NB4 (cell line): ENCODE measurements around the gene CREBBP.

ENCODE experiments used
- DNase-seq: peaks from one replicate; pipeline ENCODE4 v3.0.0; 2010; ENCODE audit warnings: low read depth
- H3K4me3 ChIP-seq: one replicate; pipeline ENCODE4 v1.5.1; 2011; ENCODE audit warnings: mild to moderate bottlenecking, low read depth, low read length, moderate library complexity
- CTCF ChIP-seq: IDR thresholded peaks from one replicate; pipeline ENCODE4 v1.5.1; 2012; ENCODE audit warnings: low read depth, low read length
- MAX ChIP-seq: IDR thresholded peaks from 2 replicates; pipeline ENCODE4 v1.6.1; 2011; ENCODE audit warnings: low read depth, low read length
- MYC ChIP-seq: IDR thresholded peaks from 2 replicates; pipeline ENCODE4 v1.6.1; 2011; ENCODE audit warnings: low read depth, low read length
- POLR2A ChIP-seq: IDR thresholded peaks from 2 replicates; pipeline ENCODE4 v1.6.1; 2011; ENCODE audit warnings: mild to moderate bottlenecking; ENCODE audit not compliant: insufficient read length; ENCODE audit errors: extremely low read depth

The CREBBP gene

GRCh38 chr16:3735541-3735940 lies 145.0 kb downstream of the CREBBP start:
- TF ChIP-seq MAX (no peak), POLR2A (no peak), CTCF (no peak), MYC (no peak)
- DNase-seq: no peak
- no peak overlapping the region for H3K4me3 ChIP-seq

GRCh38 chr16:3734758-3735221 lies 145.7 kb downstream of the CREBBP start:
- TF ChIP-seq CTCF (no peak), MYC (no peak), POLR2A (no peak), MAX (no peak)
- H3K4me3 ChIP-seq: no peak overlapping the region
- no peak for DNase-seq

- no peak for DNase-seq
- no peak overlapping the region for H3K4me3 ChIP-seq
- TF ChIP-seq CTCF (no peak), MAX (no peak), POLR2A (no peak), MYC (no peak)
Measured at GRCh38 chr16:3734084-3734757, 146.3 kb downstream of the CREBBP start.

GRCh38 chr16:3732171-3732570 lies 148.3 kb downstream of the CREBBP start:
- no peak for TF ChIP-seq MYC
- H3K4me3 ChIP-seq: no peak overlapping the region
- DNase-seq: no peak

- no peak overlapping the region for H3K4me3 ChIP-seq
- no peak for TF ChIP-seq MAX
- TF ChIP-seq POLR2A: no peak
- no peak for TF ChIP-seq MYC
- TF ChIP-seq CTCF: no peak
- DNase-seq: no peak
Measured at GRCh38 chr16:3731126-3731935, 149.2 kb downstream of the CREBBP start.
